AG04449 (cell line): ENCODE results near the gene PRKACA.

Experiments
- CTCF ChIA-PET: fragments of 350-600 bp; formaldehyde crosslinking; extraction: SDS; loops from one replicate; lab custom pipeline; 2021; ENCODE audit warnings: antibody characterized with exemption; lab: Yijun Ruan, JAX
- POLR2A ChIA-PET: fragments of 400-600, 350-600 bp; formaldehyde crosslinking; extraction: SDS; loops from one replicate; lab custom pipeline; 2020; ENCODE audit warnings: antibody characterized with exemption, inconsistent platforms; lab: Yijun Ruan, JAX
- DNase-seq: peaks from one replicate; pipeline ENCODE4 v3.0.0-alpha.2; 2010; ENCODE audit warnings: low read depth, low spot score
- H3K4me3 ChIP-seq: 2 replicates; pipeline ENCODE4 v1.5.1; 2011; ENCODE audit warnings: low read depth, mild to moderate bottlenecking, control low read depth, low read length
- TF ChIP-seq, protein P1 (sequence below): IDR thresholded peaks from one replicate; pipeline ENCODE4 v1.5.1; 2011; ENCODE audit warnings: mild to moderate bottlenecking, moderate library complexity, low read length, control low read depth, inconsistent platforms; ENCODE audit not compliant: insufficient read depth; ENCODE audit errors: missing control alignments

Gene PRKACA

DNA sequence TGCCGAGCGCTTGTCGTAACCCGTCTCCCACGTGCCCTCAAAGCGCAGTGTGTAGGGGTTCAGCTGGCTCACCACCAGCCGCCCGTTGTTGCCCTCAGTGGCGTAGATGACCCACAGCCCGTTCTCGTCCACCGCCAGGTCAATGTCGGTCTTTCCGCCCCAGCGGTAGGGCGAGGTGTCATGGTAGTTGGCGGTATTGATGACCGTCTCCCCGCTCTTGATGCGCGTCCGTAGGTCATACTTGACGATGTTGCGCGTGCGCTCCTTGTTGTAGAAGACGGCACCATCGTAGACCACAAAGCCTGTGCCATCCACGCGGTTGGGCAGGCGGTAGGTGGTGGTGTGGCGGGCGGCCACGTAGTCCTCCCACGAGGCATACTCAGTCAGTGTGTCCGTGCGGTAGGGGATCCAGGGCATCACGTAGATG, 45.3 kb upstream of the PRKACA start:
- TF ChIP-seq, protein P1, sequence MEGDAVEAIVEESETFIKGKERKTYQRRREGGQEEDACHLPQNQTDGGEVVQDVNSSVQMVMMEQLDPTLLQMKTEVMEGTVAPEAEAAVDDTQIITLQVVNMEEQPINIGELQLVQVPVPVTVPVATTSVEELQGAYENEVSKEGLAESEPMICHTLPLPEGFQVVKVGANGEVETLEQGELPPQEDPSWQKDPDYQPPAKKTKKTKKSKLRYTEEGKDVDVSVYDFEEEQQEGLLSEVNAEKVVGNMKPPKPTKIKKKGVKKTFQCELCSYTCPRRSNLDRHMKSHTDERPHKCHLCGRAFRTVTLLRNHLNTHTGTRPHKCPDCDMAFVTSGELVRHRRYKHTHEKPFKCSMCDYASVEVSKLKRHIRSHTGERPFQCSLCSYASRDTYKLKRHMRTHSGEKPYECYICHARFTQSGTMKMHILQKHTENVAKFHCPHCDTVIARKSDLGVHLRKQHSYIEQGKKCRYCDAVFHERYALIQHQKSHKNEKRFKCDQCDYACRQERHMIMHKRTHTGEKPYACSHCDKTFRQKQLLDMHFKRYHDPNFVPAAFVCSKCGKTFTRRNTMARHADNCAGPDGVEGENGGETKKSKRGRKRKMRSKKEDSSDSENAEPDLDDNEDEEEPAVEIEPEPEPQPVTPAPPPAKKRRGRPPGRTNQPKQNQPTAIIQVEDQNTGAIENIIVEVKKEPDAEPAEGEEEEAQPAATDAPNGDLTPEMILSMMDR = no peak
- POLR2A ChIA-PET = no interaction called here
- no peak overlapping the region for H3K4me3 ChIP-seq
- CTCF ChIA-PET = no interaction called here
- DNase-seq = no peak

DNA sequence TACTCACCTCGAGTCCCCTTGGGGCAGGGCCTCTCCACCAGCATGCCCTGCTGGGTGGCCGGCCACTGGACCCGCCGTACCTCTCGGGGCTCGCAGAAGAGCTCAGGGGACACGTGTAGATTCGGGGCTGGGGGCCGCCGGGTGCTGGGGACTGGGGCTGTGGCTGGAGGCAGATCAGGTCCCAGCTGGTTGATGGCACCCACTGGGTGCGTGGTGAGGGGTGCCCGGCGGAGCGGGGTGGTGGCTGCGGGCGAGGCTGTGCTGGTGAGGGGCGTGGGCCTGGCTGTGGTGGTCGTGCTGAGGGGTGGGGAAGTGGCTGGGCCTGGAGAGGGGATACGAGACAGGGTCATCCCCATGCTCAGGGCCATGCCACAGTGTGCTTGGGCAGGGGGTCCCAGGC, 43.7 kb upstream of the PRKACA start:
- no peak for DNase-seq
- ChIA-PET CTCF (interaction anchor here (1.0 to 6.6 kb wide), 3 partner anchors 14 to 187 kb away, joined by 3 to 34 read pairs (median 5); partner anchors contain the start of gene ASF1B), POLR2A (no interaction called here)
- TF ChIP-seq, protein P1 = no peak
- H3K4me3 ChIP-seq = no peak overlapping the region

DNA sequence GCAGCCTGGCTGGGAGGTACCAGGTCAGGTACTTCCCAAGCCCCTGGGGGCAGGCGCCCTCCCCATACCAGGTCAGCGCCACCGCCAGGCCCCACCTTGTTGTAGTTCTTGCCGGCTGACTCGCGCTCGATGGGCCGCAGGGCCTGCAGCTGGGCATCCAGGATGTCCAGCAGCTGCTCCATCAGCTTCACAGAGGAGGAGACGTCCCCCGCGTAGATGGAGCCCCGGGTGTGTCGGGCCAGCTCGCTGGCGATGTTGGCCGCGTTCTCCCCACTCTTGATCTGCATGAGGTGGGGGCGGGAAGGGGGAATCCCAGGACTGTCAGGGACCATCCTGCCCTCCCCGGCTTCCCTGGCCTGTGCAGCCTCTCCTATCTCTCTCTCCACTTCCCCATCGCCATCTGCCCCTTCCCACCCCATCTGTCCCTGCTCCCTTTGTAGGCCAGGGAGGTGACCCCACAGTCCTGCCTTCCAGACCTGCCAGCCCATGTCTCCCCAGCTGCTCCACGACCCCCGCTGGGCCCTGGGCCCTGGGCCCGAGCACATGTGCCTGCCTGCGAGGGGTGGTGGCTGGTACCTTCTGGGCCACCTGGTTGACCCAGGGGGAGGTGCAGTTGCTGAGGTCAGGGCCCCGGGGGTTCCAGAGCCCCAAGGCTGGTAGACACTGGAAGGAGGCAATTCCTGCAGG, 42.6 kb upstream of the PRKACA start:
- CTCF ChIA-PET = interaction anchor here (0.8 to 6.6 kb wide), 3 partner anchors 13 to 188 kb away, joined by 3 to 34 read pairs (median 5); partner anchors contain the start of gene ASF1B
- POLR2A ChIA-PET = no interaction called here
- H3K4me3 ChIP-seq = no peak overlapping the region
- TF ChIP-seq, protein P1 = no peak
- no peak for DNase-seq

GRCh38 chr19:14159059-14159458, 41.5 kb upstream of the PRKACA start:
- TF ChIP-seq, protein P1 = no peak
- ChIA-PET POLR2A (no interaction called here), CTCF (interaction anchor here (0.9 to 6.6 kb wide), 4 partner anchors 10 to 191 kb away, joined by 3 to 34 read pairs (median 4); no protein-coding TSS in a partner anchor)
- H3K4me3 ChIP-seq = no peak overlapping the region
- DNase-seq = no peak

GRCh38 chr19:14158276-14159023, 40.9 kb upstream of the PRKACA start:
- ChIA-PET POLR2A (interaction anchor here (0.6 kb wide), 1 partner anchor 274 kb away, joined by 4 read pairs; no protein-coding TSS in a partner anchor), CTCF (interaction anchor here (0.9 to 6.6 kb wide), 6 partner anchors 9 to 192 kb away, joined by 3 to 34 read pairs (median 4); partner anchors contain the start of gene ASF1B)
- no peak for DNase-seq
- TF ChIP-seq, protein P1 = no peak
- no peak overlapping the region for H3K4me3 ChIP-seq
